H9 (cell line): ENCODE results near the gene APOA1. TPM values are rescaled to one million over a fixed set of nuclear protein-coding genes. Genes with fewer than 3 reads are reported as not detected.
A peak's percentile ranks its signal among the peaks of the same experiment; 100 is the strongest.

Experiments
- DNase-seq: peaks from one replicate; pipeline ENCODE4 v3.0.0-alpha.2; 2017
- H2AFZ ChIP-seq: one replicate; pipeline ENCODE4 v1.6.1; 2013; ENCODE audit warnings: mild to moderate bottlenecking, low read length, control low read depth, moderate library complexity
- H2AK5ac ChIP-seq: 2 replicates; pipeline ENCODE4 v1.6.1; 2013; ENCODE audit warnings: low read length, control low read depth, mixed read lengths; ENCODE audit not compliant: insufficient read length
- H2BK120ac ChIP-seq: one replicate; pipeline ENCODE4 v1.6.1; 2013; ENCODE audit warnings: low read depth, mild to moderate bottlenecking, low read length, control low read depth, inconsistent platforms; ENCODE audit not compliant: poor library complexity, severe bottlenecking
- H2BK12ac ChIP-seq: 2 replicates; pipeline ENCODE4 v1.6.1; 2013; ENCODE audit warnings: low read length, control low read depth, mixed read lengths, low read depth; ENCODE audit not compliant: insufficient read length
- H2BK15ac ChIP-seq: 2 replicates; pipeline ENCODE4 v1.6.1; 2013; ENCODE audit warnings: low read depth, low read length, control low read depth
- H2BK20ac ChIP-seq: one replicate; pipeline ENCODE4 v1.6.1; 2013; ENCODE audit warnings: low read depth, mild to moderate bottlenecking, low read length, control low read depth, inconsistent platforms; ENCODE audit not compliant: poor library complexity, severe bottlenecking
- H2BK5ac ChIP-seq: 2 replicates; pipeline ENCODE4 v1.6.1; 2013; ENCODE audit warnings: low read length, control low read depth, mixed read lengths; ENCODE audit not compliant: insufficient read length
- H3K14ac ChIP-seq: 2 replicates; pipeline ENCODE4 v1.6.1; 2013; ENCODE audit warnings: low read length, control low read depth; ENCODE audit not compliant: insufficient read depth
- H3K18ac ChIP-seq: 2 replicates; pipeline ENCODE4 v1.6.1; 2013; ENCODE audit warnings: low read depth, mild to moderate bottlenecking, mixed read lengths, low read length, control low read depth; ENCODE audit not compliant: insufficient read length
- H3K23ac ChIP-seq: 2 replicates; pipeline ENCODE4 v1.6.1; 2013; ENCODE audit warnings: low read length, control low read depth, mixed read lengths, low read depth; ENCODE audit not compliant: insufficient read length
- H3K23me2 ChIP-seq: 2 replicates; pipeline ENCODE4 v1.6.1; 2013; ENCODE audit warnings: low read depth, mild to moderate bottlenecking, mixed read lengths, low read length, control low read depth; ENCODE audit not compliant: insufficient read length, poor library complexity, severe bottlenecking
- H3K27ac ChIP-seq: 2 replicates; pipeline ENCODE4 v1.5.1; 2013; ENCODE audit warnings: low read length, control low read depth, mixed read lengths, low read depth; ENCODE audit not compliant: insufficient read length
- H3K27me3 ChIP-seq: 2 replicates; pipeline ENCODE4 v1.6.1; 2013; ENCODE audit warnings: low read length, control low read depth, inconsistent platforms; ENCODE audit not compliant: insufficient read depth
- H3K4ac ChIP-seq: 2 replicates; pipeline ENCODE4 v1.6.1; 2013; ENCODE audit warnings: low read depth, mild to moderate bottlenecking, control low read depth, inconsistent platforms, low read length, moderate library complexity
- H3K4me1 ChIP-seq: 2 replicates; pipeline ENCODE4 v1.6.1; 2013; ENCODE audit warnings: low read length, control low read depth, inconsistent platforms; ENCODE audit not compliant: insufficient read depth
- H3K4me2 ChIP-seq: 2 replicates; pipeline ENCODE4 v1.6.1; 2013; ENCODE audit warnings: low read length, control low read depth, mixed read lengths; ENCODE audit not compliant: insufficient read length, insufficient read depth
- H3K56ac ChIP-seq: 2 replicates; pipeline ENCODE4 v1.6.1; 2013; ENCODE audit warnings: low read depth, mild to moderate bottlenecking, mixed read lengths, low read length, control low read depth; ENCODE audit not compliant: insufficient read length
- H3K79me1 ChIP-seq: 2 replicates; pipeline ENCODE4 v1.6.1; 2013; ENCODE audit warnings: low read depth, mild to moderate bottlenecking, moderate library complexity, low read length, control low read depth, inconsistent platforms; ENCODE audit not compliant: insufficient read depth, poor library complexity, severe bottlenecking
- H3K79me2 ChIP-seq: 2 replicates; pipeline ENCODE4 v1.6.1; 2013; ENCODE audit warnings: low read length, control low read depth, inconsistent platforms; ENCODE audit not compliant: insufficient read depth
- H3K9ac ChIP-seq: 2 replicates; pipeline ENCODE4 v1.6.1; 2013; ENCODE audit warnings: low read length, control low read depth, mixed read lengths; ENCODE audit not compliant: insufficient read length; ENCODE audit errors: extremely low read depth
- H3K9me3 ChIP-seq: one replicate; pipeline ENCODE4 v1.6.1; 2013; ENCODE audit warnings: low read depth, low read length, inconsistent platforms; ENCODE audit not compliant: control insufficient read depth
- H3T11ph ChIP-seq: one replicate; pipeline ENCODE4 v1.6.1; 2013; ENCODE audit warnings: mild to moderate bottlenecking, low read length, control low read depth, inconsistent platforms
- H4K20me1 ChIP-seq: one replicate; pipeline ENCODE4 v1.6.1; 2013; ENCODE audit not compliant: control insufficient read depth, insufficient read length, insufficient read depth
- H4K5ac ChIP-seq: 2 replicates; pipeline ENCODE4 v1.6.1; 2013; ENCODE audit warnings: low read depth, mild to moderate bottlenecking, mixed read lengths, low read length, control low read depth; ENCODE audit not compliant: insufficient read length
- H4K8ac ChIP-seq: replicated peaks from 2 replicates; pipeline ENCODE4 v1.6.1; 2013; ENCODE audit warnings: low read length, control low read depth, mixed read lengths, low read depth; ENCODE audit not compliant: insufficient read length
- H4K91ac ChIP-seq: 2 replicates; pipeline ENCODE4 v1.6.1; 2013; ENCODE audit warnings: low read depth, mild to moderate bottlenecking, moderate library complexity, mixed read lengths, low read length, control low read depth; ENCODE audit not compliant: insufficient read length
- H3K27ac Mint-ChIP-seq, 3 experiments: 2 replicates in 2 of 3; 3 replicates in 1 of 3; pipeline ENCODE4 v1.8.0; 2020 to 2021; ENCODE audit warnings: mixed read lengths in 3 of 3, mild to moderate bottlenecking in 1 of 3, moderate library complexity in 1 of 3
- H3K27me3 Mint-ChIP-seq: 2 replicates; pipeline ENCODE4 v1.8.0; 2021; ENCODE audit warnings: low read depth, mild to moderate bottlenecking, moderate library complexity, mixed read lengths
- H3K36me3 Mint-ChIP-seq, 3 experiments: 2 replicates in 2 of 3; 3 replicates in 1 of 3; pipeline ENCODE4 v1.8.0; 2020 to 2021; ENCODE audit warnings: low read depth in 3 of 3, mixed read lengths in 3 of 3; ENCODE audit not compliant: insufficient read depth in 1 of 3
- H3K4me1 Mint-ChIP-seq, 2 experiments: 2 replicates each; pipeline ENCODE4 v1.8.0; 2020; ENCODE audit warnings: mixed read lengths in 2 of 2
- H3K4me3 Mint-ChIP-seq, 2 experiments: 2 replicates in 1 of 2; 3 replicates in 1 of 2; pipeline ENCODE4 v1.8.0; 2020 to 2021; ENCODE audit warnings: mild to moderate bottlenecking in 2 of 2, mixed read lengths in 2 of 2, moderate library complexity in 1 of 2
- H3K9me3 Mint-ChIP-seq, 2 experiments: 2 replicates in 1 of 2; 3 replicates in 1 of 2; pipeline ENCODE4 v1.8.0; 2020; ENCODE audit warnings: mild to moderate bottlenecking in 2 of 2, mixed read lengths in 2 of 2, moderate library complexity in 1 of 2
- WGBS: extraction: QIAGEN DNeasy Blood & Tissue Kit; methylation state at CpG from one replicate; pipeline ENCODE4 v1.1.7; 2013; ENCODE audit warnings: missing lambda C conversion rate, low lambda C conversion rate, mixed read lengths; ENCODE audit not compliant: insufficient read length; ENCODE audit errors: extremely low coverage; 5-methylcytosine and 5-hydroxymethylcytosine counted together
- total RNA-seq: library from RNA; stranded (reverse); gene quantifications from 2 replicates; pipeline ENCODE4 v1.2.1, GENCODE V29; 2021
- TF ChIP-seq, protein P1 (sequence below): fragments of 200-600 bp; sonication (generic); conservative IDR thresholded peaks from 3 replicates; pipeline ENCODE4 v1.8.0; 2021; ENCODE audit warnings: antibody characterized with exemption, mild to moderate bottlenecking

Gene APOA1
- total RNA-seq, 1 experiment from 2014 or later: 0.68 TPM

DNA sequence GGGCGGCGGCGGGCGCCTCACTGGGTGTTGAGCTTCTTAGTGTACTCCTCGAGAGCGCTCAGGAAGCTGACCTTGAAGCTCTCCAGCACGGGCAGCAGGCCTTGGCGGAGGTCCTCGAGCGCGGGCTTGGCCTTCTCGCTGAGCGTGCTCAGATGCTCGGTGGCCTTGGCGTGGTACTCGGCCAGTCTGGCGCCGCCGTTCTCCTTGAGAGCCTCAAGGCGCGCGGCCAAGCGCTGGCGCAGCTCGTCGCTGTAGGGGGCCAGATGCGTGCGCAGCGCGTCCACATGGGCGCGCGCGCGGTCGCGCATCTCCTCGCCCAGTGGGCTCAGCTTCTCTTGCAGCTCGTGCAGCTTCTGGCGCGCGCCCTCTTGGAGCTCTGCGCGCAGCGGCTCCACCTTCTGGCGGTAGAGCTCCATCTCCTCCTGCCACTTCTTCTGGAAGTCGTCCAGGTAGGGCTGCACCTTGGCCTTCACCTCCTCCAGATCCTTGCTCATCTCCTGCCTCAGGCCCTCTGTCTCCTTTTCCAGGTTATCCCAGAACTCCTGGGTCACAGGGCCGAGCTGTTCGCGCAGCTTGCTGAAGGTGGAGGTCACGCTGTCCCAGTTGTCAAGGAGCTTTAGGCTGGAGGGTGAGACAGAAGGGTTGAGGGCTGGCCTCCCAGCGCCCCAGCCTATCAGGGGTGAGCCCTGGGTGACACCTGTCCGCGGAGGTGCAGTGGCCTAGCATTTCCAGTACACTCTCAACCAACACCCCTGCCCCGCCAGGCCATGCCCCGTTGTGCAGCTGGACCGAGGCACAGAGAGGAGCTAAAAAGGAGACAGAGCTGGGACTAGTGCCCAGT lies 1.4 kb downstream of the APOA1 start:
- Histone ChIP-seq H3K79me2 (no peaks in the 10 kb centered on the region), H2AK5ac (no peak overlapping the region), H3K14ac (no peak overlapping the region), H3K9ac (no peak overlapping the region), H3K9me3 (no peaks in the 10 kb centered on the region), H2BK20ac (no peak overlapping the region), H3K18ac (no peak overlapping the region), H3K27ac (no peak overlapping the region), H2AFZ (no peak overlapping the region), H2BK5ac (no peak overlapping the region), H3K79me1 (no peaks in the 10 kb centered on the region), H3K56ac (no peak overlapping the region), H3K27me3 (no peaks in the 10 kb centered on the region), H3K4ac (no peak overlapping the region), H3K23me2 (peaks cover 6% of the 10 kb centered on the region), H3K4me2 (peak overlapping the region; percentile 74), H2BK120ac (no peak overlapping the region), H3T11ph (no peak overlapping the region), H3K23ac (no peak overlapping the region), H4K91ac (no peak overlapping the region), H2BK15ac (no peak overlapping the region), H3K4me1 (no peaks in the 10 kb centered on the region), H4K20me1 (no peaks in the 10 kb centered on the region), H4K5ac (no peak overlapping the region), H4K8ac (no peak overlapping the region), H2BK12ac (no peak overlapping the region)
- Mint-ChIP-seq H3K27me3 (peaks cover 22% of the 10 kb centered on the region), H3K27ac (no peak overlapping the region), H3K36me3 (no peaks in the 10 kb centered on the region; a peak in 1 of 7 replicates), H3K4me3 (peak overlapping the region; percentile 64 to 67), H3K9me3 (peaks cover 3 to 5% of the 10 kb centered on the region in 2 experiments; a peak in 3 of 5 replicates), H3K4me1 (peaks cover 39% of the 10 kb centered on the region in 2 experiments)
- TF ChIP-seq, protein P1, sequence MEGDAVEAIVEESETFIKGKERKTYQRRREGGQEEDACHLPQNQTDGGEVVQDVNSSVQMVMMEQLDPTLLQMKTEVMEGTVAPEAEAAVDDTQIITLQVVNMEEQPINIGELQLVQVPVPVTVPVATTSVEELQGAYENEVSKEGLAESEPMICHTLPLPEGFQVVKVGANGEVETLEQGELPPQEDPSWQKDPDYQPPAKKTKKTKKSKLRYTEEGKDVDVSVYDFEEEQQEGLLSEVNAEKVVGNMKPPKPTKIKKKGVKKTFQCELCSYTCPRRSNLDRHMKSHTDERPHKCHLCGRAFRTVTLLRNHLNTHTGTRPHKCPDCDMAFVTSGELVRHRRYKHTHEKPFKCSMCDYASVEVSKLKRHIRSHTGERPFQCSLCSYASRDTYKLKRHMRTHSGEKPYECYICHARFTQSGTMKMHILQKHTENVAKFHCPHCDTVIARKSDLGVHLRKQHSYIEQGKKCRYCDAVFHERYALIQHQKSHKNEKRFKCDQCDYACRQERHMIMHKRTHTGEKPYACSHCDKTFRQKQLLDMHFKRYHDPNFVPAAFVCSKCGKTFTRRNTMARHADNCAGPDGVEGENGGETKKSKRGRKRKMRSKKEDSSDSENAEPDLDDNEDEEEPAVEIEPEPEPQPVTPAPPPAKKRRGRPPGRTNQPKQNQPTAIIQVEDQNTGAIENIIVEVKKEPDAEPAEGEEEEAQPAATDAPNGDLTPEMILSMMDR: peak; percentile 73
- no CpG with 5 or more reads among the region's 57 CpGs for WGBS
- DNase-seq: peak; percentile 93
